ENCODE results near the gene CYB561A3.

CYB561A3 gene

DNA sequence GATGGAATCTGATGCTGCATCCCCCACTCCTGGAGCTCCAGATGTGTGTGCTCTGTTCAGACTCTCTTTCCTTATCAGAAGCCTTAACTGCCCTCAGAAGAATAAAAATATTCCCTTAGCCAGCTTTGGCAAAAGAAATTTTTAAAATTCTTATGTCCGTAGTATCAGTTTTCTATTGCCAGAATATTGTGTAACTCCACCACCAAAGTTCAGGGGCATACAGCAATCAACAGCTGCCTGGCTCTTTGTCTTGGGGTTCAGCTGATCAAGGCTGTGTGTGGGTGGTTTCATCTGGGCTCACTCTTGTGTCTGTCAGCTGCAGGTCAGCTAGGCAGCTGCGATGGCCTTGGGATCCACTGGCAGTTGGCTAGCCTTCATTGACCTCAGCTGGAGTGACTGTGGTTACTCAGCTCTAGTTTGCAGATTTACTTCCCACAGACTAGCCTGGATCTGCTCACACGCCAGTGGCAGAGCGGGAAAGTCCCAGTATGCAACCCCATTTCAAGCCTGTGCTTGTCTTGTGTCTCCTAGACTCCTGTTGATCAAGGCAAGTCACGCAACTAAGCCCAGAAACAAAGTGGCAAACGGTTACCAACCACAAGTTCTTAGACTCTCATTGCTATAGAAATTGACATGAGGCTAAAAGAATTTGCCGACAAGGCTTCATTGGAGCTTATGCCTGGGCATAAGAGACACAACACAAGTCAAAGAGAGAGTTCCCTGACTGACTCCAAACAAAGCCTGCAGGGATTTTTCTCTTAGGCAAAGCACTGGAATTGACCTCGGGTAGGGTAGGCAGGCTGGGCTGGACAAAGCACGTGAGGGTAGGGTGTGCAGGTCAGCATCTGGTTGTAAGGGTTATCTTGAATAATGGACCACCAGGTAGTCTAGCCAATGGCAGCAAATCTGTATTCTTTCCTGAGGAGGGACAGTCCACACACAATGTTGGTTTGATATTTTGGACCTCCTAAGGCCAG, 8.0 kb upstream of the CYB561A3 start:
- no peak for TF ChIP-seq FOXM1 (IDR thresholded peaks at IDR 0.05; ENCODE audit: borderline replicate concordance, low read depth)
- TF ChIP-seq, protein P1, sequence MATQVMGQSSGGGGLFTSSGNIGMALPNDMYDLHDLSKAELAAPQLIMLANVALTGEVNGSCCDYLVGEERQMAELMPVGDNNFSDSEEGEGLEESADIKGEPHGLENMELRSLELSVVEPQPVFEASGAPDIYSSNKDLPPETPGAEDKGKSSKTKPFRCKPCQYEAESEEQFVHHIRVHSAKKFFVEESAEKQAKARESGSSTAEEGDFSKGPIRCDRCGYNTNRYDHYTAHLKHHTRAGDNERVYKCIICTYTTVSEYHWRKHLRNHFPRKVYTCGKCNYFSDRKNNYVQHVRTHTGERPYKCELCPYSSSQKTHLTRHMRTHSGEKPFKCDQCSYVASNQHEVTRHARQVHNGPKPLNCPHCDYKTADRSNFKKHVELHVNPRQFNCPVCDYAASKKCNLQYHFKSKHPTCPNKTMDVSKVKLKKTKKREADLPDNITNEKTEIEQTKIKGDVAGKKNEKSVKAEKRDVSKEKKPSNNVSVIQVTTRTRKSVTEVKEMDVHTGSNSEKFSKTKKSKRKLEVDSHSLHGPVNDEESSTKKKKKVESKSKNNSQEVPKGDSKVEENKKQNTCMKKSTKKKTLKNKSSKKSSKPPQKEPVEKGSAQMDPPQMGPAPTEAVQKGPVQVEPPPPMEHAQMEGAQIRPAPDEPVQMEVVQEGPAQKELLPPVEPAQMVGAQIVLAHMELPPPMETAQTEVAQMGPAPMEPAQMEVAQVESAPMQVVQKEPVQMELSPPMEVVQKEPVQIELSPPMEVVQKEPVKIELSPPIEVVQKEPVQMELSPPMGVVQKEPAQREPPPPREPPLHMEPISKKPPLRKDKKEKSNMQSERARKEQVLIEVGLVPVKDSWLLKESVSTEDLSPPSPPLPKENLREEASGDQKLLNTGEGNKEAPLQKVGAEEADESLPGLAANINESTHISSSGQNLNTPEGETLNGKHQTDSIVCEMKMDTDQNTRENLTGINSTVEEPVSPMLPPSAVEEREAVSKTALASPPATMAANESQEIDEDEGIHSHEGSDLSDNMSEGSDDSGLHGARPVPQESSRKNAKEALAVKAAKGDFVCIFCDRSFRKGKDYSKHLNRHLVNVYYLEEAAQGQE (IDR thresholded peaks at IDR 0.05; ENCODE audit: low read depth) = no peak
- TF ChIP-seq EP300 (IDR thresholded peaks at IDR 0.05; ENCODE audit: borderline replicate concordance) = no peak
- no peak for TF ChIP-seq TAF1 (IDR thresholded peaks at IDR 0.05; ENCODE audit: low read depth)
- TF ChIP-seq TEAD4 (IDR thresholded peaks at IDR 0.05) = no peak
- no peak for TF ChIP-seq CREB1 (IDR thresholded peaks at IDR 0.05; ENCODE audit: low read depth)
- TF ChIP-seq TCF12 (IDR thresholded peaks at IDR 0.05; ENCODE audit: low read depth) = no peak
- TF ChIP-seq, protein P2, sequence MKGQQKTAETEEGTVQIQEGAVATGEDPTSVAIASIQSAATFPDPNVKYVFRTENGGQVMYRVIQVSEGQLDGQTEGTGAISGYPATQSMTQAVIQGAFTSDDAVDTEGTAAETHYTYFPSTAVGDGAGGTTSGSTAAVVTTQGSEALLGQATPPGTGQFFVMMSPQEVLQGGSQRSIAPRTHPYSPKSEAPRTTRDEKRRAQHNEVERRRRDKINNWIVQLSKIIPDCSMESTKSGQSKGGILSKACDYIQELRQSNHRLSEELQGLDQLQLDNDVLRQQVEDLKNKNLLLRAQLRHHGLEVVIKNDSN (IDR thresholded peaks at IDR 0.05) = no peak
- no peak for TF ChIP-seq ZBTB7A (IDR thresholded peaks at IDR 0.05; ENCODE audit: low read depth)
- no peak for TF ChIP-seq CEBPB (IDR thresholded peaks at IDR 0.05)
- no peak for TF ChIP-seq RAD21 (IDR thresholded peaks at IDR 0.05; ENCODE audit: low read depth)
- TF ChIP-seq, protein P3, sequence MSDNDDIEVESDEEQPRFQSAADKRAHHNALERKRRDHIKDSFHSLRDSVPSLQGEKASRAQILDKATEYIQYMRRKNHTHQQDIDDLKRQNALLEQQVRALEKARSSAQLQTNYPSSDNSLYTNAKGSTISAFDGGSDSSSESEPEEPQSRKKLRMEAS (IDR thresholded peaks at IDR 0.05) = no peak
- TF ChIP-seq EGR1 (IDR thresholded peaks at IDR 0.05) = no peak
- no peak for TF ChIP-seq NFIC (IDR thresholded peaks at IDR 0.05)
- no peak for TF ChIP-seq YY1 (IDR thresholded peaks at IDR 0.05; ENCODE audit: low read depth)

DNA sequence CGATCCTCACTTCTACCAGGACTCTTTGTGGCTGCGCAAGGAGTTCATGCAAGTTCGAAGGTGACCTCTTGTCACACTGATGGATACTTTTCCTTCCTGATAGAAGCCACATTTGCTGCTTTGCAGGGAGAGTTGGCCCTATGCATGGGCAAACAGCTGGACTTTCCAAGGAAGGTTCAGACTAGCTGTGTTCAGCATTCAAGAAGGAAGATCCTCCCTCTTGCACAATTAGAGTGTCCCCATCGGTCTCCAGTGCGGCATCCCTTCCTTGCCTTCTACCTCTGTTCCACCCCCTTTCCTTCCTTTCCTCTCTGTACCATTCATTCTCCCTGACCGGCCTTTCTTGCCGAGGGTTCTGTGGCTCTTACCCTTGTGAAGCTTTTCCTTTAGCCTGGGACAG, 7.0 kb upstream of the CYB561A3 start:
- no peak for TF ChIP-seq EP300 (IDR thresholded peaks at IDR 0.05; ENCODE audit: borderline replicate concordance)
- TF ChIP-seq YY1 (IDR thresholded peaks at IDR 0.05; ENCODE audit: low read depth) = no peak
- TF ChIP-seq, protein P3 (IDR thresholded peaks at IDR 0.05) = no peak
- TF ChIP-seq, protein P2 (IDR thresholded peaks at IDR 0.05) = no peak
- TF ChIP-seq ZBTB7A (IDR thresholded peaks at IDR 0.05; ENCODE audit: low read depth) = no peak
- TF ChIP-seq FOXM1 (IDR thresholded peaks at IDR 0.05; ENCODE audit: borderline replicate concordance, low read depth) = no peak
- no peak for TF ChIP-seq RAD21 (IDR thresholded peaks at IDR 0.05; ENCODE audit: low read depth)
- TF ChIP-seq, protein P1 (IDR thresholded peaks at IDR 0.05; ENCODE audit: low read depth) = no peak

DNA sequence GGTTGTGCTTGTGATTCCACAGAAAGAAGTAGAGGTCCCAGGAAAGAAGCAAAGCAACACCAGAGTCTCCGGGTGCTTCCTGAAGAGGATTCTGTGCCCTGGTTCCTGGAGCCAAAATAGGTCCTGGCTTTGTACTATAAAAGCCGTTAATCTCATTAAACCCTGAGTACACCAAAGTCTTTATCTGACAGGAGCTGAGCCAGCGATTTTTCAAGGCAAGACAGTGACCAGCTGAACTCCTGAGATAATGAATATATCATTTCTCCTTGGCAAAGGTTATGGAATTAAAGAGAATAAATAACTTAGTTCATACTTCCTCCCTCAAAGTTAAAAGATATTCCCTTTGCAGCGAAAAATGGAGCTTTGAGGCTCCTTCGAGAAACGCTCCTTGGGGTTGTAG, 5.7 kb upstream of the CYB561A3 start:
- no peak for TF ChIP-seq TEAD4 (IDR thresholded peaks at IDR 0.05)
- TF ChIP-seq, protein P3 (IDR thresholded peaks at IDR 0.05) = no peak
- TF ChIP-seq EGR1 (IDR thresholded peaks at IDR 0.05) = no peak
- TF ChIP-seq FOXM1 (IDR thresholded peaks at IDR 0.05; ENCODE audit: borderline replicate concordance, low read depth) = no peak
- no peak for TF ChIP-seq CREB1 (IDR thresholded peaks at IDR 0.05; ENCODE audit: low read depth)
- TF ChIP-seq, protein P2 (IDR thresholded peaks at IDR 0.05) = no peak

DNA sequence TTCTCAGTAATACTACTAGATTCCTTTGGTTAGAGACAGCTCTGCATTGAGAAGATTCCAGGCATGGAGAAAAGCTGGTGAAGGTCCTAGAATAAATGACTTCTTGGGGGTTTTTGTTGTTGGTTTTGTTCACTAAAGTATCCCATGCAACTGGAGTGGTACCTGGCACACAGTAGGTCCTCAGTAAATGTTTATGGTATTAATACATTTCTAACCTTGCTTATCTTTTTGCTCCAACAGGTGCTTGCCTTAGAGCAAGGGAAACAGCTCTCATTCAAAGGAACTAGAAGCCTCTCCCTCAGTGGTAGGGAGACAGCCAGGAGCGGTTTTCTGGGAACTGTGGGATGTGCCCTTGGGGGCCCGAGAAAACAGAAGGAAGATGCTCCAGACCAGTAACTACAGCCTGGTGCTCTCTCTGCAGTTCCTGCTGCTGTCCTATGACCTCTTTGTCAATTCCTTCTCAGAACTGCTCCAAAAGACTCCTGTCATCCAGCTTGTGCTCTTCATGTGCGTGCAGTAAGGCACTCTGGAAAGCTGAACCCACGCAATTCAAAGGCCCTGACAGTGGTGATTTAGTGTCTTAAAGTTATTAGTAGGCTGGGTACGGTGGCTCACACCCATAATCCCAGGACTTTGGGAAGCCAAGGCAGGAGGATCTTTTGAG, 2.5 kb upstream of the CYB561A3 start:
- TF ChIP-seq, protein P3 (IDR thresholded peaks at IDR 0.05) = no peak

DNA sequence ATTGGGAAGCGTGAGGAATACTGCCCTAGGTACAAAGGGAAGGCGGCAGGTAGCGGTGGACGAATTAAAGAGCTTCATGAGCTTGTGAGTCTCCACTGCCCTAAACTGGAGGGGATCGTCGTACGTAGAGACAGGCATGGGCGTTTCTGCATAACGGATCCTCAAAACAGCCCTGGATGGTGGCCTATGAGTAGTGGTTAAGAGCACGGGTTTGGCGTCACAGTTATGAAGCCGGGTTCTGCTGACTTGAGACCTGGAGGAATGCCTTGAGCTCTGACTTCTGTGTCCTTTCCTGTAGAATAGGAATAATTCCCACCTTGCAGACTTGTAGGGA, 827 bp upstream of the CYB561A3 start:
- TF ChIP-seq RAD21 (IDR thresholded peaks at IDR 0.05; ENCODE audit: low read depth) (no peak), CREB1 (IDR thresholded peaks at IDR 0.05; ENCODE audit: low read depth) (no peak), TEAD4 (IDR thresholded peaks at IDR 0.05) (no peak), ZBTB7A (IDR thresholded peaks at IDR 0.05; ENCODE audit: low read depth) (no peak), TCF12 (IDR thresholded peaks at IDR 0.05; ENCODE audit: low read depth) (no peak), CEBPB (IDR thresholded peaks at IDR 0.05) (no peak), TAF1 (IDR thresholded peaks at IDR 0.05; ENCODE audit: low read depth) (no peak), EGR1 (IDR thresholded peaks at IDR 0.05) (no peak), FOXM1 (IDR thresholded peaks at IDR 0.05; ENCODE audit: borderline replicate concordance, low read depth) (no peak), EP300 (IDR thresholded peaks at IDR 0.05; ENCODE audit: borderline replicate concordance) (no peak), YY1 (IDR thresholded peaks at IDR 0.05; ENCODE audit: low read depth) (no peak)
- TF ChIP-seq, protein P2 (IDR thresholded peaks at IDR 0.05) = no peak
- TF ChIP-seq, protein P1 (IDR thresholded peaks at IDR 0.05; ENCODE audit: low read depth) = no peak
- TF ChIP-seq, protein P3 (IDR thresholded peaks at IDR 0.05) = no peak

Measured in Ishikawa (cell line).